A172 (cell line): ENCODE data around the gene GNAZ. TPM values are rescaled to one million over a fixed set of nuclear protein-coding genes. Genes with fewer than 3 reads are reported as not detected.
A peak's percentile ranks its signal among the peaks of the same experiment; 100 is the strongest.

ENCODE experiments used
- DNase-seq: peaks from one replicate; pipeline ENCODE4 v3.0.0-alpha.2; 2015; ENCODE audit warnings: low spot score
- total RNA-seq: library from RNA; depleted of rRNA; stranded (reverse); fragments of >200 nt; shearing (Covaris generic); gene quantifications from 2 replicates; pipeline ENCODE4 v1.2.3, GENCODE V29; 2014

The GNAZ gene
- total RNA-seq, 1 experiment from 2014 or later, result 8.5 TPM

DNA sequence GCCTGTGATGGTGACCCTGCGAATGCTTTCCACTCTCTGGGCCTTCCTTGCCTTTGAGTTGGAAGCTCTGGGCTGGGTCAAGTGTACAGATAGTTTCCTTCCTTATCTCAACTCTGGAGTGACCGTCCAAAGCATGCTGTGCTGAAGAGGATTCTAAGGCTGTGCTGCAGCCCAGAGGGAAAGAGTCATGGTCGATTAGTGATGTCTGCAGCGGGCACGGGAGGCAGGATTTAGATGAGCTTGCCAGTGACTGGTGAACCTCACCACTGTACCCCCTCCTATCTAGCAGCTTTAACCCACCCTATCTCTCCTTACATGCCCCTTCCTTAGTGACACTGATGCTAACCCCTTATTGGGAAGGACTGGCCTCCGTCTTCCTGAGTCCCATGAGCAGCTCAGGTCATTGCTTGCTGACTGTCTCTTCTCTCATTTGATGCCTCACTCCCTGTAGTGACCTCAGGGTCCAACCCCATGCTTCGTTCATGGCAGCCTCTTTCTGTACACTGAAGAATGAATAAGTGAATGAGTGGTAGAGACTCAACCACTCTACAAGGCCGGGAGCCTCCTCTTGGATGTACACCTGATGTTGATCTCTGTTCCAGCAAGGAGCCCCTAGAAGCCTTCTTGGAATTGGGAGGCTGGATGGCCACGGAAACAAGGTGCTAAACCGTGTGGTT lies 6.7 kb downstream of the GNAZ start:
- DNase-seq, result no peak

DNA sequence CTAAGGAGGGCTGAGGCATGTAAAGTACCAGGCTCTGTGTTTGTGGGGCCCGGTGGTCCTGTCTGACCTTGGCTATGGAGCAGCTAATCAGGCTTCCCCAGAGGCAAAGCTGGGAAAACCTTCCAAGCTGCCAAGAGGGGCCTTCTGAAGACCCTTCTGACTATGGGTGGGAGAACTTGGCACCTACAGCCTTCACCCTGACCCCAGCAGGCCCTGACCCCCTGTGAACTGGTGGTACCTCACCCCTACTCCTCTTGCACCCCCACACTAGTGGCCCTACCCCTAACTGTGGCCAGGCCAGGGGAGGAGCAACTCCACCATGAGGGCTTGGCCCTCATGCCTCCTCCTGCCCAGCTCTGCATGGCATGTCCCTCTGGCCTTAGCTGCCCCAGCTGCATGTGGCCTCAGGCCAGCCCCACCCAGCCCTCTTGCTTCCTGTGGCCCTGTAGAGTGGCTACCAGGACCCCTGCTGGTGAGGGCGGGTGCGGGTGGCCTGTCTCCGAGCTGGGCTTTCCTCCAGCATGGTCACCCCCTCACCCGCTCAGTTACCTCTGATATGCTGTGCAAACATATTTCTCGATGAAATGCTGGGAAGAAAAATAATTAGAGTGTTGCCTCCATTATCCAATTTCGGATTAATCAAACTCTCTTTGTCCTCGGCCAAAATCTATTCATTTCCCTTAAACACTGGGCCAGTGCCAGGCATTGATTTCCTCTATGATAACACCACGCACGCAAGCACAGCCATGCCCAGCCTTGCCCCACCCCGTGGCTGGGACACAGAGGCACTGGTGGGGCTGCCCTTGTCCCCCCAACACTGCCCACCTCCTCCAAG lies 7.5 kb downstream of the GNAZ start:
- peak; percentile 1 for DNase-seq

DNA sequence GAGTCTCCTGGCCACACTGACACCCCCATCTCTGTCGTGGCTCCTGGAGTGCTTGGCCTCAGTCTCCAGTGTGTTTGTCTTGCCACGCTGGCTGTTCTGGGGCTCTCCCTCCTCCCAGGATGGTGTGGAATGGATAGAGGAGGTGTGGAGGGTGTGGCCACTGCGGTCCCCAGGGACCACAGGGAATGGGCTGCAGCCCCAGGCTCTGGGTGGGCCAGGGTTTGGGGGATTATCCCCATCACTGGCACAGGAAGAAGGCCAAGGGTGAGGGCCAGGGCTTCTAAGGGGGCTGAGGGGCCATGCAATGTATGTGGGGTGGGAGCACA lies 8.1 kb downstream of the GNAZ start:
- no peak for DNase-seq

DNA sequence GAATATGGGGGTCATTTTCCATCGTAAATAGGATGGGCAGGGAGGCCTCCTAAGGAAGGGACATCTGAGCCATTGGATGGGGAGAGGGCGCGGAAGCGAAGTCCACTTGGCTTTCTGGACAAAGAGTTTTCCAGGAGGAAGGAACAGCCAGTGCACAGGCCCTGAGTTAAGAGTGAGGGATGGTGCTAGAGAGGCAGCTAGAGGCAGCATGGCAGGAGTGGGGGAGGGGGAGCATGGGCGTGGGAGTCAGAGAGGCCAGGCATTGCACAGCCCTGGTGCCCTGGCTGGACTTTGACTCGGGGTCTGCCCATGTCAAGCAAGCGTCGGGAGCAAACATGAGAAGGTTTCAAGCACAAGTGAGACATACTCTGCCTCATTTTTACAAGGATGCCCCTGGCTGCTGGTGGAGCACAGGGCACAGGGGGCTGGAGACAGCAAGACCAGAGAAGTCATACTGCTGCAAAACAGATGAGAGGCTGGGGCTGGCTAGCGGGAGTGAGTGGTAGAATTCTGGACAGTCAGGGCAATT lies 9.0 kb downstream of the GNAZ start:
- no peak for DNase-seq

DNA sequence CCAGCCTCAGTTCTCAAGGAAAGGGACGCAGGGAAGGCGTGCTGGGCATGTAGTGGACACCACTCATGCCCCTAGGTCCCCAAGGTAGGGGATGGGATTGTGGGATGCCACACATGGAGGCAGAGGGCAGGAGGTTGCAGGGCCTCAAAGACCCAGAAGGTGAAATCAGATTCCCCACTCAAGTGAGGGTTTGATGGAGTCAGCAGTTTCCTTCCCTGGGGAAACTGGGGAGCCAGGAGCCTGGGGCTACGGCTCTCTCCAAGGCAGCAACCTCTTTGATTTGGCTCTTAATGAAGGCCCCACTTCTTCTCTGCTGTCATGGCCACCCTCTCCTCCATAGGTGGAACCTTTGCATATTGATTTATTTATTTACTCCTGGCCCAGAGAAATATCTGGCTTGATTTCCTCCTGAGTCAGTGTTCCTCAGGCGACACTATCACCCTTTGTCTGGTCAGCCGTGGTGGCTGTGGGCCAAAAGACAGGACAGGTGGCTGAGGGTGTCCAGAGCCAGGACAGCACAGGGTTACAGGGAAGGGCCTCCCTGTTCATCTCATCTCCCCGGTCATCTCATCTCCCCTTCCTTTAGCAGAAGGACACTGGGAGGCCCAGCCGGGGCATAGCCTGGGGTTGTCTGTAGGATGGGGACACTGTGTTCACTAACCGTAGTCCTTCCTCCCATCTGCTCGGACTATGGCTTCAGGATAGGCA lies 9.6 kb downstream of the GNAZ start:
- DNase-seq, result no peak

DNA sequence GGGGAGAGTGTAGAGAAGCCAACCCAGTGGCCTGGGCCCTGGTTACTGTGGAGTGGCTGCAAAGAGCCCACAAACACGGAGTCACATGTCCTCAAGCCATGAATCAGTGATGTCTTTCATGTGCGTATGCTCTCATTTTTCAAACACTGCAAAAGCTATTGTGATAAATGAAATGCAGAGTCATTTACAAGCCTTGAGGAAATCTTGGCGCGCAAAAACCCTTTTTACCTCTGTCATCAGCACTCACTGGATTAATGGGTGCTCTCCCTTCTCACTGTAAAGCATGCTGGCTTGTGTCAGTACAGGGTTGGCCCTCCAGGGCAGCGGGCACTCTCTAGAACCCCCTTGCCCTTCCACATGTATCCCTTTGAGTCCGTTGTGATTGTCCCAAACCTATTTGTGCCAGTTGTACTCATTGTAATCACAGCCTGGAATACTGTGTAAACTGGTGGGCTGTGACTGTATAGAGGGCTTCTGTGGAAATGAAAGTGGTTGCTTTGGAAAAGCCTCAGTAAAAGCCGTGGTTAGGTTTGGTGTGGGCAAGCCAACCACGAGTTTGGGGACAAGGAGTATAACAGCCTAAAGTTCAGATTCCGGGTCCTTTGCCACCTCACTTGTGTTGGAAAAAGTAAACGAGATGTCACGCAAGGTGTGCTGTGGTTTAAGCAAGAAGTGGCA lies 10.4 kb downstream of the GNAZ start:
- no peak for DNase-seq

DNA sequence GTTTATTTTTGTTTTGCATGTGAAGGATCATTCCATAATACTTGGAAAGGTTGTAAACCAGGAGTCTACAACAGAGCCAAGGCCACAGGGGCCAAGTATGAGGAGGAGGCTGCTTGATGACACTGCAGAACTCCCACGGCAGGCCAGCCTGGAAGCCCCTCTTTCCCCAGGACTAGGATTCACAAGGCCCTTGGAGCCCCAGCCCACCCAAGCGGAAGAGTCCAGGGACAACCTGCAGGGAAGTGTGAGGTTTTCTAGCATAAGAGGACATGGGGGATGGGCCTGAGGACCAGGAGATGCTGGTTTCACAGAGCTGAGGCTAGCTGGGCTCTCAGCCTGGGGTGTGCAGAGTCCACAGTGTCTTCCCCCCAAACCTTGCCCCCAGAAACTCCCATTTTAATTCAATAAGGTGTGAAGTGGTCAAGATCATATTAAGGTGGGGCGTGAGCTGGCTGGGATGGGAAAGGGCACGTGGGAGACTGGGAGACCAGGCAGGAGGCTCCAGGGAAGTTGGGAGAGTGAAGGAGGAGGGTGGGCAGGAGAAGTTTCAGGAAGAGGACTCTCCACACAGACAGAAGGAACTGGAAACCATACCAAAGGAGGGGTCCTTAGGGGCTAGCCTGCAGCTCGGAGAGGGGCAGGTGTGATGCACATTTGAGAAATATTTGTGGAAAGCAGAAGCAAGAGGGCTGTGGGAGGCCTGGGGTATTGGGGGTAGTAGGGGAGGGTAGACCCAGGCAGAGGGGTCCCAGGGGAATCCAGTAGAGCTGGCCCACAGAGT lies 12.4 kb downstream of the GNAZ start:
- DNase-seq, result no peak

DNA sequence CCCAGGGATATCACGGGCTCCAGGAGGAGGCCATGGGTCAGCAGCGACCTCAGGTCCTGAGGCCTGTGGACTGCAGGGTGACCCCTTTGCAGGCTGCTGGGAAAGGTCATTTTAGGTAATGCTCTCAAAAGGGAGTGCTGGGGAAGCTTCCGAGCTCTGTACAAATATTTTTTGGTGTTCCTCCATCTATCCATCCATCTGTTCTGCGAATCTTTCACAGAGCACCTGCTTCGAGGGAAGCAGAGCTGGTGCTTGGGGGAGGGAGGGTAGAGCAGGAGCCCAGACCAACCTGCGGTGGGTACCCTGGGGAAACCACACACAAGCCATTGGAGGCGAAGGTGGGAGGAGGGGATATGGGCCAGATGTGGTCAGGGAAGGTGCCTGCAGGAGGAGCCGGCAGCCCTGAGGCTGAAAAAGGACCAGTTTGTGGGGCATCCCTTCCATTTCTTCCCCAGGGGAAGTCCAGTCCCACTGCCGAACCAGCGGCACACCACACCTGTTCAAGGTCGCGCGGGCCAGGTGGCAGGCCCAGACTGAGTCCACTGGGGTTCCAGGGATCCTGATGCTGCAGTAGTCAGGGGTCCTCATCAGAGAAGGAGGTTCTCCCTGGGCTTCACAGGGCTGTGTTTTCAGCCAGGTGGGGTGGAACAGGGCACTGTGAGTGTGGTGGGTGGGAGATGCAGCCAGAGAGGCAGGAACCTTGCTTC lies 13.1 kb downstream of the GNAZ start:
- DNase-seq, result no peak

DNA sequence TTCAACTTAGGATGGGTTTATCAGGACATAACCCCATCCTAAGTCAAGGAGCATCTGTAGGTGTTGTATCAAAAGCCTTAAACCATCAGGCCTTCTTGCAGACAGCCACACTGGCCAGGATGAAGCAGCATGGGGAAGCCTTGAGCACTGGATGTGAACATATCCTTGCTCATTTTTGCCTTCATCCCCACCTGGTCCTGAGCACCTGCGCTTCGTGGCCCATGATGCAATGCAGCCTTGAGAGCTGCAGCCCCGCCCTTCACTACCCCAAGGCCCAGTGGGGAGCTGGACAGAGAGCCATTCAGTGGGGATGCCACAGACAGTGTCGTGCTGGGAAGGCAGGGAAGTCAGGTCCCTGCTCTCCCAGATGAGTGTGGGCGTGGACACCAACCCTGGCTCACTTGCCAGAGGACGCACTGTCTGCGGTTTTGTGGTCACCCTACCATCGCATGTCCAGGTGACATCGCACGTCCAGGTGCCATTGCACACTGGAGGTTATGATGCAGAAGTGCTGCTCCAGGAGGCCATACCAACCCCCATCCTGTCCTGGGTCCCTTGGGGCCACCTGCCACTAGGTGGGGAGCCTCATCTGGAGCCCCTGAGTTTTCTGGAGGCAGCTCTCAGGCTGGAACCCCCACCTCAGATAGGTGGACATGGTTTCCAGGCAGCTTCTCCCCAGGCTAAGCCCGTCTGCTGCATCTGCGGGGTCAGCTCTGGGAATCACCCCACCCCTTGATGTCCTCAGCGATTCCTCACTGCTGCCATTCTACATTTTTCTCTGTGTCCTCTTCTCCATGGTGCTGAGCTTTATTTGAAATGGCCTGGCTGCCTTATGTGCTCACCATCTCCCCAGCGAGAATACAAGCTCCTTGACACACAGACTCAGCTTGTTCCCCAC lies 14.4 kb downstream of the GNAZ start:
- no peak for DNase-seq

DNA sequence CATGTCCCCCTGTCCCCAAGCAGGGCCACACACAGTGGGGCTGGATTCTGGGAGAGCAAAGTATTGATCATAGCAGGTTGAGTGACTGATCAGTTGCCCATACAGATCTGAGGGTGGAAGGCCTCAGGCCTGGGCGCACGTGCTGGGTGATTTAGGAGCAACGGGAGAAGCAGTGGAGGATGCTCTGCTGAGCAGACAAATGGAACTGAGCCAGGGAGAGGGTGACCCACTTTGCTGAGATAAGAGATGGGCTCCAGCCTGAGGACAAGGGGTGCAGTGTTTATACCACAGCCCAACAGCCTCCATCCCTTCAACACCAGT lies 15.0 kb downstream of the GNAZ start:
- no peak for DNase-seq

DNA sequence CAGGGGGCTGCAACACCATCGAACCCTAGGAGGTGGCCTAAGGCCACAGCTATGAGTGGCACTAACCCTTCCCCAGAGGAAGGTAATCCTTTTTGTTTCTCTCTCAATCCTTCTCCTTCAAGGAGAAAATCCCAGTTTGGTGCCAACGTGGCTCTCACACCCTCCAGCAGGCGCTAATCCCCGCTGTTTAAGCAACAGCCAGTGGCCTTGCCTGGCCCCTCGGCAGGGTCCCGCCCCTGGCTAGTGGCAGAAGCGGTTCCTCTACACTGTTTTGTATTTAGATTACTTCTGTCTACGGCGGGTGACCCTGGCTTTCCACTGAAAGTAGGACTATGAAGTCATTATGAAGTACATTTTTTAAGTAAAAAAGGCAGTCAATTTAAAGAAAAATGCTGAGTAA lies 15.5 kb downstream of the GNAZ start:
- DNase-seq, result no peak

DNA sequence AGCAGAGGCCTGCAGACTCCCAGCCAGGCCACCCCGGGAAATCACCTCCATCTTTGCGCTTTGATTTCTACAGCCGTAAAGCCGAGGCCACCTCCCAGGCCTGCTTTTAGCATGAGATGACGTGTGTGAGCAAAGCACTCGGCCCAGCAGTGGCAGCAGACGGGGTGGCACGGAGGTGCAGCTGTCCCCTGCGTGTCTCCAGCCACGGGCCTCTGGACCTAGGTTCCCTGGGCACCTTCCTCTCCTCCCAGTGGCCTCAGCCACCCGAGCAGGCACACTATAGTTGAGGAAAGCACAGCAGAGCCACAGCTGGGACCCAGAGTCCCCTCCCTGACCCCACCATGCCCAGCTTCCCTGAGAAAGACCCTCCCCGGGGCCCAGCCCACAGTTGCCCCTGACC lies 15.9 kb downstream of the GNAZ start:
- DNase-seq, result no peak

DNA sequence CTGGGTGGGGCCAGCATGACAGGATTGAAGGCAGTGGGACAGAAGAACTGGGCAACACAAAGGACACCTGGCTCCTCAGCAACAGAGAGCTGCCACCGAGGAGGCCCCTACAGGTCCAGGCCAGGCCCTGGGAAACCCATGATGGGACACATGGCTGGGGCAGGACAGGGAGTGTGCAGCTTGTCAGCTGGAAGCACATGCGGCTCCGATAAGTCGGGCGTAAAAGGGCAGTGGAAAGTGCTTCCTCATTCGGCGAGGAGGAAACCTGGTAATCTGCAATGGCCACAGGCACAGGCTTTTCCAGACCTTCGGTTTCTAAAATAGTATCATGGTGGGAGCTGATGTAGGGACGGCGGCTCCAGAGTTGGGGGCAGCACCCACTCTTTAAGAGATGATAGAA lies 16.5 kb downstream of the GNAZ start:
- no peak for DNase-seq

DNA sequence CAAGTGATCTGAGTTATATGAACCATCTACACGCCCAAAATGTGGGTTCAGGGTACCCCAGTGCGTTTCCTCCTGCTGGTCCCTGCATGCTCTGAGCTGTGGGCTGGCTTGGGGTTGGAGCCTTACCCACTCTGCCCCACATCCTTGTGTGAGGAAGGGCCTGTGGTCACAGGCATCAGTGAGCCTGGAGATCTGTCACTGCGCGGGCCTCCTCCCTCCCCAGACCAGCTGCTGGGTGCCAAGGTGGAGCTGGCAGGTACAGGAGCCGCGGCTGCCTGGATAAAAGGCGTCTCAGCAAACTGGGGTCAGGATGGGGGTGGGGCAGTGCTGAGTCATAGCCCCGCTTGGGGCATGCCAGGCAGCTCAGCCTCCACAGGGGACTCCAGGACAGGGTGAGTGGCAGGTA lies 17.9 kb downstream of the GNAZ start:
- DNase-seq, result peak; percentile 8

DNA sequence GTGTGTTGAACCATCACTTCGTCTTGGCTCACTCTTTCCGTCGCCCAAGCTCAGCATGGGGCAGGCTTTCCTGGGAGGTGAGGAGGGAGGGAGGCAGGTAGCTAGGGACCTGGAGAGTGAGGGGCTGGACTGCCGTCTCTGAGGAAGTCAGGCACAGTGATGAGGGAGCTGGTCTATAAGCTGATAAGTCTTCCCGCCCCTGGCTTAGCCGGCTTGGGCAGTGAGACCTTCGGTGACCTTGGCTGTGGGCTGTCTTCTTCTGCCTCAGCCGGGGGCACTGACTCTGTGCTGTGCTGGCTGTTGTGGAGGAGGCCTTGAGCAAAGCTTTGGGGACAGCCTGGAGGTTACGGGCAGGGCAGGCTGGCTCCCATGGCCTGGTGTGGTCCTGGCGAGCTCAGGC lies 18.7 kb downstream of the GNAZ start:
- DNase-seq, result no peak

DNA sequence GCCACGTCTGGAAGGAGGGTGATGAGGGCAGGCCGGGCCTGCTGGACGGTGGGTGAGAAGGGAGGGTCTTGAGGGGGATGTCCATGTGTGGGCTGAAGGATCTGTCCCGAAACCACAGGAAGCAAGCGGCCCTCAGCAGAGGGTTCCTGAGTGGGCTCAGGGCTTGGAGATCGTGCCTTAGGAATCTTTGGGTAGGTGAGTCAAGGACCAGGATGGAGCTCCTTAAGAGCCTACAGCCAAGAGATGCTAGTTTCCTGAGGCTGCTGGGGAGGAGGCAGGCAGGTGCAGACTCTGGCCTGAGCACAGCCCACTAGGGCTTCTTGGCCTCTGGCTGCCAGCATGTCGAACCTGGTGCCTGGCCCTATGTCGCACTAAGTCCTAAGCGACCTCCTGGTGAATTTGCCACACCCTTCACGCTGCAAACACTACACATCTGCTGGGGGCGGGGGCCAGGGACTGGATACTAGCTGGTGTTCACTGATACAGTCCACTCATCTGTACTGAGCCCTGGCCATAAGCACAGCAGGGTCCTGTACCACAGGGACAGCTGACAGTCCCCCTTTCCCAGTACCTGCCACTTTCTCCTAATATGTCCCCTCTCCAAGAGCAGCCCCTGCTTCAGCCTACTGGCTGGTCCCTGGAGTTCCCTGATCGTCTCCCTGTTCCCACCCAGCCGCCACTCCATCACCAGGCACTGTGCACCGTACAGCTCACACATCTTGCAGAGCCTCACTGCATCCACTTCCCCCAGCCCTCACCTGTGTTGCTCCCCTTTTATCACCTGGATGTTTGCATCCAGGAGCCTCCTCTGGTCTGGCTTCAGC lies 19.5 kb downstream of the GNAZ start:
- no peak for DNase-seq

DNA sequence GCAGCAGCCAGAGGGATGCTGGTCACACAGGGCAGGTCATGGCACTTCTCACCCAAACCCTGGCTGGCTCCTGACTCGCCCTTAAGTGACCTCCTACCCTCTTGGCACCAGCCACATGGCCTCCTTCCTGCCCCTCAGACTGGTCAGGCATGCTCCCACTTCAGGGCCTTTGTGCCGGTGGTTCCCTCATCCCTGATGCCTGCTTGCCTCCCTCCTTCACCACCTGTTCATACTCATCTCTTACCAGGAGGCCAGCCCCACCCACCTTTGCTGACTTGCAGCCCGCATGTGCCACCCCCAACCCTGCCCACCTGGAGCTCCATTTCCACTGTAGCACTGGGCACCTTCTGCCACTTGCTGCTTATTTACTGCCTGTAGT lies 20.1 kb downstream of the GNAZ start:
- no peak for DNase-seq

DNA sequence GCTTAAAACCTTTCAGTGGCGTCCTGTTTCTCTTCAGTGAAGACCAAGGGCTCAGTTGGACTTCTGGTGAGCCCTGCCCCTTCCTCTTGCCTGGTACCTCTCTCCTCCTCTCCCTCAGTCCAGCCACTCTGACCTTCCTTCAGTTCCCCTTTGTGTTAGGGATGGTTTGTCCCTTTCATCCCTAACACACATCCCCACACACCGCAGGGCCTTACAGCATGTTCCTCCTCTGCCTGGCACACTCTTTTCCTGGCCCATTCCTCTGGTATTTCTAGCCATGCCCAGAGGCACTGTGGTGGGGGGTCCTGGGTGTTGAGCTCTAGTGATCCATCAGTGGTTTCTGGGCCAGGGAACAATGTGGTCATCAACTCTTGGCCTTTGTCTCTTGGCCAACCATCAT lies 21.4 kb downstream of the GNAZ start:
- DNase-seq, result no peak
